ENCODE measurements around the gene DPEP2. TPM values are rescaled to one million over a fixed set of nuclear protein-coding genes. Genes with fewer than 3 reads are reported as not detected.
"Not testable (repeated sequence)": the region's sequence is repeated elsewhere in the genome, so short reads cannot be mapped to it uniquely, and the experiment has no call there.

Gene DPEP2
- total RNA-seq, 2 experiments from 2014 or later, result 3.2 to 3.8 TPM

DNA sequence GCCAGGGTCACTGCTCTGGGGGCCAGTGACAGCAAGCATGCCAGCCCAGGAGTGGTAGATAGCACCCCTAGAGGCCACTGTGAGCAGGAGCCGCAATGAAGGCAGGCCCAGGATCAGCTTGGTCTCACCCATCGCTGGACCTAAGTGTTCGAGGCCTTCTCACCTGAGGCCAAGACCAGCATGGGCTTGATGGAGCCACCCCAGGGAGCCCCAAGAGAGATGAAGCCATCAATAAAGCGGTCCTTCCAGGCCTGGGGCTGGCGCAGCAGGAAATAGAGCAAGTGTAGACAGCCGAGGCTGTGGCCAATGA lies 57.1 kb downstream of the DPEP2 start:
- Mint-ChIP-seq H3K27ac (no peak overlapping the region), H3K9me3 (ENCODE audit: low read depth) (no peaks in the 10 kb centered on the region), H3K4me1 (peaks cover 24% of the 10 kb centered on the region), H3K36me3 (ENCODE audit: low read depth) (peaks cover 22% of the 10 kb centered on the region), H3K27me3 (no peaks in the 10 kb centered on the region), H3K4me3 (no peak overlapping the region)
- CTCF ChIA-PET, result interaction anchor here (0.6 to 2.5 kb wide), 15 partner anchors 14 to 126 kb away, joined by 3 to 8 read pairs (median 3); partner anchors contain the start of gene DPEP3
- intact Hi-C loops (cut with DNase I, micrococcal nuclease), result no loop called here
- ATAC-seq, result peak; percentile 64
- DNase-seq, result peak; percentile 56
- POLR2A ChIA-PET, result no interaction called here

DNA sequence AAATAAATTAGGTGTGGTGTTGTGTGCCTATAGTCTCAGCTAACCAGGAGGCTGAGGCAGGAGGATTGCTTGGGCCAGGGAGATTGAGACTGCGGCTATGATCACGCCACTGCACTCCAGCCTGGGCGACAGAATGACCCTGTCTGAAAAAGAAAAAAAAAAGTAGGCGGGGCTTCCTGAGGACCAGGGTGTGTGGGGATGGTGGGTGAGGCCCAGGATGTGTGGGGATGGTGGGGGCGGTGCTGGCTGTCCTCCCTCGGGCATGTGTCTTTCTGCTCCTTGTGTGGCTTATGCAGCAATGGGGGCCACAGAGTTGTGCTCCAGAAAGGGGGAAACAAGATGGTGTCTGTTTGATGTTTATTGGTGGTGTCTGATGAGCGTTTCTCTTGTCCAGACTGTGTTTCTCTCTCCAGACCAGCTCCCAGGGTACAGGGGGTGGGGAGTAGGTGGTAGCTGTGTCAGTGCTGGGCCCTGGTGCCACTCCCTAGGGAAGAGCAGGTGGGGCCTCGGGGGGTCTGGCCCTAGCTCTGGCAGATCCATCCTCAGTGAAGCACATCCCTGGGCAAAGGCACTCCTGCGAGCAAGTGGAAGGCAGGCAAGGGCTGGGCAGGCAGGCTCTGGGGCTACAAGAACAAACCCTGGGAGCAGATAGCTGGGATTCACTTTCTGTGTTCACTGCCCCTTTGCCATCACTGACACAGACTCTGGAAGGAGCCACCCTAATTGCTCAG lies 57.6 kb downstream of the DPEP2 start:
- ChIA-PET CTCF (interaction anchor here (0.7 to 2.6 kb wide), 16 partner anchors 13 to 125 kb away, joined by 3 to 14 read pairs (median 4); no protein-coding TSS in a partner anchor), POLR2A (no interaction called here)
- no peak for DNase-seq
- Mint-ChIP-seq H3K36me3 (ENCODE audit: low read depth) (peaks cover 25% of the 10 kb centered on the region), H3K9me3 (ENCODE audit: low read depth) (no peaks in the 10 kb centered on the region), H3K4me1 (peaks cover 28% of the 10 kb centered on the region), H3K27me3 (no peaks in the 10 kb centered on the region), H3K4me3 (no peak overlapping the region), H3K27ac (no peak overlapping the region)
- intact Hi-C loops (cut with DNase I, micrococcal nuclease), result no loop called here
- no peak for ATAC-seq

GRCh38 chr16:67940446-67941089 lies 58.7 kb downstream of the DPEP2 start:
- Mint-ChIP-seq H3K4me1 (peaks cover 28% of the 10 kb centered on the region), H3K27me3 (no peaks in the 10 kb centered on the region), H3K36me3 (ENCODE audit: low read depth) (peaks cover 28% of the 10 kb centered on the region), H3K27ac (peak overlapping the region; percentile 76), H3K9me3 (ENCODE audit: low read depth) (no peaks in the 10 kb centered on the region), H3K4me3 (no peak overlapping the region)
- intact Hi-C loops (cut with DNase I, micrococcal nuclease), result no loop called here
- ATAC-seq, result no peak
- DNase-seq, result no peak
- CTCF ChIA-PET, result interaction anchor here (0.6 to 2.6 kb wide), 9 partner anchors 12 to 124 kb away, joined by 3 to 14 read pairs (median 4); no protein-coding TSS in a partner anchor
- POLR2A ChIA-PET, result interaction anchor here (0.6 to 1.4 kb wide), 2 partner anchors 26 to 64 kb away, joined by 3 read pairs; no protein-coding TSS in a partner anchor

DNA sequence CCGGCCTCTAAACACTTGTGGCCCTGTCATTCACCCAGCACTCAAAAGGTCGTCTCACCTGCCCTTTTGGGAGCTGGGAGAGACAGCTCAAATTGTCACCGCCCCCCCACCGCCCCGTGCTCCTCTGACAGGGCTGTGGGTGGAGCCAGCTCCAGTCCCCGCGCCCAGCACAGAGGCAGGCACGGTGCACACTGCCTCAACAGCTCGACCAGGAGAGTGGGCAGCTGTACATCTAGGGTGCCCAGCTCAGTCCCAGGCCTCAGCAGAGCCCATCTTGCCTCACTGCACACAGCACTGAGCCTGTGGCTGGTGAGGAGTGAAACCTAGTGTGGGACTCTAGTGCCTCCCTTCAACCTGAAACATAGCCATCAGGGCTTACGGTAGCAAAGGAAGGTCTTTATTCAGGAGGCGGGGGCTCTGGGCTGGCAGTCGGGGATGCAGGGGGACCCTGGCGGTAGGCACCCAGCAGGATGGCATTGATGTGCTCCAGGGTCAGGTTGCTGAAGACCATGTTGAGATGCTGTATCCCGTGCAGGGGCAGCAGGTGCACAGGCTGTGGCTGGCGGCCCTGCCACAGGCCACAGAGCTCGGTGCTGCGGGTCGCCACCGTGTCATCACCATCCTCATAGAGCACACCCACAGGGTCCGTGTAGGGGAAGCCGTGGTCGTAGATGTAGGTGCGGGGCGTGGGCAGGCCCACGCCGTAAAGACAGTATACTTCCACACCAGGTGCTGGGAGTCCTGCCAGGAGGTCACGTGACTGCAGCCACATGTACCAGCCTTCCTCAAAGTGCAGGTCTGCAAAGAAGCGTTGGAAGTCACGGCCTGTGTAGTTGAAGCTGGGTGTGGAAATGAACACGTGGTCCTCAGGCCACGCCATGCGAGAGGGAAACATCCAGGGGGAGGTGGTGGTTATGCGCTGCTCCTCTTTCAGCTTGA lies 59.5 kb downstream of the DPEP2 start:
- ATAC-seq, result no peak
- POLR2A ChIA-PET, result interaction anchor here (0.9 to 1.4 kb wide), 2 partner anchors 10 to 27 kb away, joined by 3 to 4 read pairs; no protein-coding TSS in a partner anchor

GRCh38 chr16:67937713-67938112 lies 61.6 kb downstream of the DPEP2 start:
- CTCF ChIA-PET, result interaction anchor here (0.7 to 3.0 kb wide), 3 partner anchors 54 to 218 kb away, joined by 4 to 17 read pairs (median 4); partner anchors contain the start of genes GFOD2 and NRN1L
- not testable (repeated sequence) for H3K27me3 Mint-ChIP-seq

More for the DNA sequence above, 59.5 kb downstream of the DPEP2 start:
- Mint-ChIP-seq H3K4me1 (peaks cover 36% of the 10 kb centered on the region), H3K4me3 (no peak overlapping the region), H3K9me3 (ENCODE audit: low read depth) (no peaks in the 10 kb centered on the region), H3K27ac (peak overlapping the region; percentile 76), H3K36me3 (ENCODE audit: low read depth) (peaks cover 36% of the 10 kb centered on the region), H3K27me3 (no peaks in the 10 kb centered on the region)
- intact Hi-C loops (cut with DNase I, micrococcal nuclease), result loop anchor here (5.0 kb wide), 3 partner anchors 267 to 692 kb away; partner anchors contain the start of genes ESRP2 (in 2 of the 2), FHOD1 (in 1 of the 2) and SLC9A5 (in 1 of the 2)
- CTCF ChIA-PET, result interaction anchor here (0.7 to 2.6 kb wide), 12 partner anchors 10 to 277 kb away, joined by 3 to 14 read pairs (median 3); no protein-coding TSS in a partner anchor
- peak; percentile 67 for DNase-seq

More at GRCh38 chr16:67937713-67938112, 61.6 kb downstream of the DPEP2 start:
- not testable (repeated sequence) for ATAC-seq; H3K9me3 Mint-ChIP-seq (ENCODE audit: low read depth); DNase-seq; H3K27ac Mint-ChIP-seq
- intact Hi-C loops (cut with DNase I, micrococcal nuclease), result loop anchor here (2.0 to 5.0 kb wide), 6 partner anchors 31 to 690 kb away; partner anchors contain the start of genes ESRP2 (in 2 of the 2), FHOD1 (in 1 of the 2), GFOD2 (in 1 of the 2) and SLC12A4 (in 1 of the 2)
- peaks cover 49% of the 10 kb centered on the region for H3K36me3 Mint-ChIP-seq (ENCODE audit: low read depth)
- peaks cover 44% of the 10 kb centered on the region for H3K4me1 Mint-ChIP-seq
- POLR2A ChIA-PET, result interaction anchor here (0.7 to 1.5 kb wide), 2 partner anchors 148 to 652 kb away, joined by 3 to 4 read pairs; partner anchors contain the start of gene NFATC3
- H3K4me3 Mint-ChIP-seq, result peak overlapping the region; percentile 100

Other genes with a start within 250 kb of the DPEP2 start
- 10 to 100 TPM; 15.6 to 18.0 TPM for gene RANBP10, start 192.9 kb downstream of the DPEP2 start, total RNA-seq
- gene TSNAXIP1, start 192.6 kb downstream of the DPEP2 start, total RNA-seq, result 1 to 10 TPM in 1 of 2 experiments, under 1 TPM in 1; 0.62 to 1.1 TPM
- gene THAP11, start 157.2 kb downstream of the DPEP2 start, total RNA-seq, result 10 to 100 TPM; 31.8 to 34.5 TPM
- 100 to 1,000 TPM; 156 to 249 TPM for gene NUTF2, start 152.6 kb downstream of the DPEP2 start, total RNA-seq
- 10 to 100 TPM; 34.9 to 48.6 TPM for gene CENPT, start 151.8 kb downstream of the DPEP2 start, total RNA-seq
- gene EDC4, start 126.4 kb downstream of the DPEP2 start, total RNA-seq, result 10 to 100 TPM; 92.8 to 96.9 TPM
- gene NRN1L, start 114.6 kb downstream of the DPEP2 start, total RNA-seq, result not detected
- 10 to 100 TPM; 11.7 to 11.9 TPM for gene PSKH1, start 106.2 kb downstream of the DPEP2 start, total RNA-seq
- 1 to 10 TPM; 2.5 to 3.5 TPM for gene CTRL, start 67.6 kb downstream of the DPEP2 start, total RNA-seq
- gene PSMB10, start 62.6 kb downstream of the DPEP2 start, total RNA-seq, result 100 to 1,000 TPM; 123 to 195 TPM
- 1 to 10 TPM; 9.1 to 9.9 TPM for gene LCAT, start 55.4 kb downstream of the DPEP2 start, total RNA-seq
- 10 to 100 TPM; 21.8 to 25.8 TPM for gene SLC12A4, start 30.8 kb downstream of the DPEP2 start, total RNA-seq
- under 1 TPM in 1 of 2 experiments, not detected in 1; 0.11 TPM for gene DPEP3, start 19.0 kb downstream of the DPEP2 start, total RNA-seq
- not detected for gene DPEP2NB, start 16.4 kb upstream of the DPEP2 start, total RNA-seq
- gene DDX28, start 23.7 kb upstream of the DPEP2 start, total RNA-seq, result 10 to 100 TPM; 13.7 to 17.1 TPM
- 10 to 100 TPM; 29.5 to 33.1 TPM for gene DUS2, start 23.8 kb upstream of the DPEP2 start, total RNA-seq
- 10 to 100 TPM; 68.4 to 81.2 TPM for gene NFATC3, start 85.9 kb upstream of the DPEP2 start, total RNA-seq
- gene ESRP2, start 236.6 kb upstream of the DPEP2 start, total RNA-seq, result under 1 TPM; 0.58 to 0.85 TPM
- 1 to 10 TPM; 6.0 to 7.0 TPM for gene PLA2G15, start 245.9 kb upstream of the DPEP2 start, total RNA-seq